SK-N-SH (cell line): Measurements from ENCODE around the gene PDE6D. TPM values are rescaled to one million over a fixed set of nuclear protein-coding genes. Genes with fewer than 3 reads are reported as not detected.
A peak's percentile ranks its signal among the peaks of the same experiment; 100 is the strongest.

Experiments
- CTCF ChIA-PET: fragments of 300-600, 350-600 bp; formaldehyde crosslinking; extraction: SDS; loops from one replicate; lab custom pipeline; 2021; lab: Yijun Ruan, JAX
- POLR2A ChIA-PET: fragments of 350-600 bp; sonication (Branson Sonifier 250); formaldehyde crosslinking; extraction: SDS; loops from one replicate; lab custom pipeline; 2020; ENCODE audit warnings: antibody characterized with exemption, inconsistent platforms; lab: Yijun Ruan, JAX
- DNase-seq: peaks from one replicate; pipeline ENCODE4 v3.0.0; 2012
- H2AFZ ChIP-seq: fragments of 200-600 bp; sonication (generic); 2 replicates; pipeline ENCODE4 v1.8.1; 2016; ENCODE audit warnings: antibody characterized with exemption, mild to moderate bottlenecking, low read depth
- H3F3A ChIP-seq: fragments of 200-600 bp; sonication (generic); replicated peaks from 2 replicates; pipeline ENCODE3; 2016; ENCODE audit warnings: antibody characterized with exemption, mild to moderate bottlenecking; ENCODE audit not compliant: insufficient read depth
- H3K27ac ChIP-seq, 2 experiments: fragments of 200-500 bp in 1 of 2; fragments of 200-600 bp in 1 of 2; sonication (Bioruptor generic) in 1 of 2; sonication (generic), shearing (Covaris generic) in 1 of 2; 2 replicates each; pipeline versions ENCODE4 v1.5.1 to v1.6.1; 2014 to 2016; ENCODE audit warnings: low read depth in 2 of 2, inconsistent platforms in 1 of 2, low read length in 1 of 2, mild to moderate bottlenecking in 1 of 2, mixed read lengths in 1 of 2
- H3K27me3 ChIP-seq: fragments of 200-600 bp; sonication (generic), shearing (Covaris generic); 2 replicates; pipeline ENCODE4 v1.6.1; 2016; ENCODE audit warnings: mixed run types; ENCODE audit not compliant: insufficient read depth
- H3K36me3 ChIP-seq, 2 experiments: fragments of 200-500 bp in 1 of 2; fragments of 200-600 bp in 1 of 2; sonication (Bioruptor generic) in 1 of 2; sonication (generic) in 1 of 2; replicated peaks in 1 of 2; 2 replicates each; pipeline versions ENCODE3 to v1.5.1; 2014 to 2016; ENCODE audit warnings: low read length in 1 of 2, mild to moderate bottlenecking in 1 of 2; ENCODE audit not compliant: insufficient read depth in 2 of 2, control insufficient read depth in 1 of 2
- H3K4me1 ChIP-seq, 2 experiments: fragments of 200-500 bp in 1 of 2; fragments of 200-600 bp in 1 of 2; sonication (Bioruptor generic) in 1 of 2; sonication (generic), shearing (Covaris generic) in 1 of 2; 2 replicates each; pipeline versions ENCODE4 v1.5.1 to v1.6.1; 2014 to 2016; ENCODE audit warnings: low read depth in 1 of 2, low read length in 1 of 2, mixed run types in 1 of 2; ENCODE audit not compliant: insufficient read depth in 2 of 2, control insufficient read depth in 1 of 2
- H3K4me2 ChIP-seq: fragments of 200-600 bp; sonication (generic), shearing (Covaris generic); 2 replicates; pipeline ENCODE4 v1.6.1; 2017; ENCODE audit warnings: mixed run types
- H3K4me3 ChIP-seq, 2 experiments: fragments of 200-500 bp in 1 of 2; fragments of 200-600 bp in 1 of 2; sonication (Bioruptor generic) in 1 of 2; sonication (generic), shearing (Covaris generic) in 1 of 2; 2 replicates each; pipeline versions ENCODE4 v1.5.1 to v1.8.1; 2014 to 2016; ENCODE audit warnings: low read depth in 2 of 2, inconsistent platforms in 1 of 2, low read length in 1 of 2, mild to moderate bottlenecking in 1 of 2, mixed read lengths in 1 of 2, moderate library complexity in 1 of 2
- H3K79me2 ChIP-seq: fragments of 200-600 bp; sonication (generic); 2 replicates; pipeline ENCODE4 v1.8.1; 2017; ENCODE audit warnings: mild to moderate bottlenecking; ENCODE audit not compliant: insufficient read depth
- H3K9ac ChIP-seq: fragments of 200-600 bp; sonication (generic); 2 replicates; pipeline ENCODE4 v1.6.1; 2017; ENCODE audit warnings: mixed run types
- H3K9me2 ChIP-seq: fragments of 200-600 bp; sonication (generic); 2 replicates; pipeline ENCODE4 v1.6.1; 2017; ENCODE audit warnings: mixed run types
- H3K9me3 ChIP-seq: fragments of 200-600 bp; sonication (generic); 2 replicates; pipeline ENCODE4 v1.6.1; 2017; ENCODE audit warnings: mixed run types, mild to moderate bottlenecking, moderate library complexity
- H4K20me1 ChIP-seq: fragments of 200-600 bp; sonication (generic); 2 replicates; pipeline ENCODE4 v1.6.1; 2017; ENCODE audit warnings: mild to moderate bottlenecking, mixed run types; ENCODE audit not compliant: insufficient read depth
- ELF1 ChIP-seq: IDR thresholded peaks from 2 replicates; pipeline ENCODE4 v1.4.0; 2012
- EP300 ChIP-seq, 2 experiments: IDR thresholded peaks; 2 replicates each; pipeline versions ENCODE4 v1.4.0 to v1.6.1; 2012; ENCODE audit warnings: borderline replicate concordance in 1 of 2, low read depth in 1 of 2, low read length in 1 of 2
- EZH2phosphoT487 ChIP-seq: fragments of 200-600 bp; sonication (generic); IDR thresholded peaks from 2 replicates; pipeline ENCODE4 v1.6.1; 2017; ENCODE audit warnings: low read depth, mixed run types, mild to moderate bottlenecking, antibody characterized with exemption, moderate library complexity, borderline replicate concordance
- FOXM1 ChIP-seq: IDR thresholded peaks from 2 replicates; pipeline ENCODE4 v1.4.0; 2012; ENCODE audit warnings: low read depth, mild to moderate bottlenecking
- GATA2 ChIP-seq: sonication (generic); formaldehyde crosslinking; IDR thresholded peaks from 2 replicates; pipeline ENCODE4 v1.5.0; 2020; ENCODE audit warnings: mild to moderate bottlenecking, missing genetic modification reagents
- JUND ChIP-seq: IDR thresholded peaks from 2 replicates; pipeline ENCODE4 v1.4.0; 2012
- MEF2A ChIP-seq: IDR thresholded peaks from 2 replicates; pipeline ENCODE4 v1.4.0; 2012; ENCODE audit warnings: low read depth, borderline replicate concordance
- MXI1 ChIP-seq: IDR thresholded peaks from 2 replicates; pipeline ENCODE4 v1.6.1; 2012; ENCODE audit warnings: mild to moderate bottlenecking, low read depth, low read length, improper control_type of control experiment
- NRF1 ChIP-seq: IDR thresholded peaks from 2 replicates; pipeline ENCODE4 v1.6.1; 2012; ENCODE audit warnings: low read depth, mild to moderate bottlenecking, low read length
- POLR2AphosphoS5 ChIP-seq: IDR thresholded peaks from 2 replicates; pipeline ENCODE4 v1.6.1; 2012; ENCODE audit warnings: low read depth, low read length
- RAD21 ChIP-seq: IDR thresholded peaks from 2 replicates; pipeline ENCODE4 v1.6.1; 2012; ENCODE audit warnings: mild to moderate bottlenecking, low read length
- RFX5 ChIP-seq: IDR thresholded peaks from 2 replicates; pipeline ENCODE4 v1.6.1; 2012; ENCODE audit warnings: mild to moderate bottlenecking, improper control_type of control experiment, low read length
- SIN3A ChIP-seq: IDR thresholded peaks from 2 replicates; pipeline ENCODE4 v1.6.1; 2012; ENCODE audit warnings: low read depth, mild to moderate bottlenecking, low read length, moderate library complexity, borderline replicate concordance
- SMC3 ChIP-seq: IDR thresholded peaks from 2 replicates; pipeline ENCODE4 v1.6.1; 2012; ENCODE audit warnings: low read depth, low read length, improper control_type of control experiment
- TAF1 ChIP-seq: IDR thresholded peaks from 2 replicates; pipeline ENCODE4 v1.6.1; 2012; ENCODE audit warnings: low read depth, mild to moderate bottlenecking, low read length, moderate library complexity, borderline replicate concordance
- TEAD4 ChIP-seq: IDR thresholded peaks from 2 replicates; pipeline ENCODE4 v1.4.0; 2012; ENCODE audit warnings: mild to moderate bottlenecking, borderline replicate concordance; ENCODE audit not compliant: insufficient read depth
- YY1 ChIP-seq: IDR thresholded peaks from 2 replicates; pipeline ENCODE4 v1.4.0; 2012; ENCODE audit warnings: low read depth, mild to moderate bottlenecking
- WGBS: methylation state at CpG from one replicate; pipeline ENCODE4 v1.1.6; 2017; ENCODE audit warnings: low lambda C conversion rate; 5-methylcytosine and 5-hydroxymethylcytosine counted together
- polyA plus RNA-seq, 3 experiments: library from polyadenylated mRNA; depleted of rRNA; stranded (reverse); fragments of >200 nt; gene quantifications; 2 replicates each; pipeline ENCODE4 v1.2.3, GENCODE V29; 2012
- TF ChIP-seq, protein P1 (sequence below): IDR thresholded peaks from 2 replicates; pipeline ENCODE4 v1.6.1; 2012; ENCODE audit warnings: mild to moderate bottlenecking, low read depth, low read length, moderate library complexity
- TF ChIP-seq, protein P2 (sequence below): IDR thresholded peaks from 2 replicates; pipeline ENCODE4 v1.4.0; 2012; ENCODE audit warnings: low read depth, borderline replicate concordance
- TF ChIP-seq, protein P3 (sequence below): fragments of 150-350 bp; IDR thresholded peaks from 2 replicates; pipeline ENCODE4 v1.6.1; 2017; ENCODE audit warnings: antibody characterized with exemption, low read length, low read depth, borderline replicate concordance
- TF ChIP-seq, protein P4 (sequence below): fragments of 200-600 bp; sonication (generic); IDR thresholded peaks from 2 replicates; pipeline ENCODE4 v1.6.1; 2017; ENCODE audit warnings: antibody characterized with exemption, mild to moderate bottlenecking, moderate library complexity
- TF ChIP-seq, protein P5 (sequence below): IDR thresholded peaks from 2 replicates; pipeline ENCODE4 v1.4.0; 2012; ENCODE audit warnings: low read depth
- TF ChIP-seq, protein P6 (sequence below): IDR thresholded peaks from 2 replicates; pipeline ENCODE4 v1.4.0; 2012; ENCODE audit warnings: low read depth, borderline replicate concordance

Gene PDE6D
- polyA plus RNA-seq, 1 of the 3 experiments (the other 2 are of a cell fraction), result 33.9 TPM

DNA sequence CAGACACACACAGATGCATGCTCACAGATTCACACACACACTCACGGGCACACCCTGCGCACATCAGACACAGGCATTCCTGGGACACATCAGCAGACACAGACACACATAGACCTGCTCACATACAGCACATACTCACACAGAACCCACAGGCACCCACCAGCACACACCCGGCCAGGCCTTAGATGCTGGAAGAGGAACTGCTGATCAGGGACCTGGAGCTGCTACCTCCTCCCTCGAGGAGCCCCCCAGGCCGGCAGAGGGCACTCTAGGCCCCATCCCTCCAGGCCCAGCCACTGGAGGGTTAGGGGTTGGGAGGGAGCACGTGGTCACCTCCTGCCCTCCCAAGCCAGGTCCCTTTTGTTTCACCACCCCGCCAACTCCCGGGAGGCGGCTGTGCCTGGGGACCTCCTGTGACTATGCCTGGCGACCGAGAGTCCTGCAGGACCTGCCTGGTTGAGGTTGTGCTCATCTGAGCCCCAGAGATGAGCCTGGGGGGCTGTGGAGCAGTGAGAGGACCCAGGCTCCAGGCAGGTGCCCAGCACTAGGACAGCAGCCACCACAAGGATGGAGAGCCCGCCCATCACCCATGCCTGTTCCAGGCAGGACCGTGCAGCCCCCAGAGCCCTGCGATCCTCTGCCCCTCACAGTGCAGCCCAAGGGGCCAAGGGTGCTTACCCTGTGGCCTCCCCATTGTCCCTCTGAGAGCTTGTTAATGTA, 93.8 kb downstream of the PDE6D start:
- WGBS, result 64% methylated on average over 8 of the region's 14 CpGs
- TF ChIP-seq YY1 (no peak), NRF1 (no peak), GATA2 (CRISPR knock-in tag) (no peak), TEAD4 (no peak), SIN3A (no peak), SMC3 (peak; percentile 41), JUND (no peak), MXI1 (no peak), FOXM1 (no peak), EZH2phosphoT487 (no peak), POLR2AphosphoS5 (no peak), ELF1 (no peak), RAD21 (peak; percentile 46; the same call in 1 of the 2 replicates), MEF2A (no peak), RFX5 (no peak), EP300 (IDR thresholded peaks at IDR 0.05; ENCODE audit: borderline replicate concordance in 1 of 2, low read depth in 1 of 2, low read length in 1 of 2) (no peak), TAF1 (no peak)
- TF ChIP-seq, protein P1, sequence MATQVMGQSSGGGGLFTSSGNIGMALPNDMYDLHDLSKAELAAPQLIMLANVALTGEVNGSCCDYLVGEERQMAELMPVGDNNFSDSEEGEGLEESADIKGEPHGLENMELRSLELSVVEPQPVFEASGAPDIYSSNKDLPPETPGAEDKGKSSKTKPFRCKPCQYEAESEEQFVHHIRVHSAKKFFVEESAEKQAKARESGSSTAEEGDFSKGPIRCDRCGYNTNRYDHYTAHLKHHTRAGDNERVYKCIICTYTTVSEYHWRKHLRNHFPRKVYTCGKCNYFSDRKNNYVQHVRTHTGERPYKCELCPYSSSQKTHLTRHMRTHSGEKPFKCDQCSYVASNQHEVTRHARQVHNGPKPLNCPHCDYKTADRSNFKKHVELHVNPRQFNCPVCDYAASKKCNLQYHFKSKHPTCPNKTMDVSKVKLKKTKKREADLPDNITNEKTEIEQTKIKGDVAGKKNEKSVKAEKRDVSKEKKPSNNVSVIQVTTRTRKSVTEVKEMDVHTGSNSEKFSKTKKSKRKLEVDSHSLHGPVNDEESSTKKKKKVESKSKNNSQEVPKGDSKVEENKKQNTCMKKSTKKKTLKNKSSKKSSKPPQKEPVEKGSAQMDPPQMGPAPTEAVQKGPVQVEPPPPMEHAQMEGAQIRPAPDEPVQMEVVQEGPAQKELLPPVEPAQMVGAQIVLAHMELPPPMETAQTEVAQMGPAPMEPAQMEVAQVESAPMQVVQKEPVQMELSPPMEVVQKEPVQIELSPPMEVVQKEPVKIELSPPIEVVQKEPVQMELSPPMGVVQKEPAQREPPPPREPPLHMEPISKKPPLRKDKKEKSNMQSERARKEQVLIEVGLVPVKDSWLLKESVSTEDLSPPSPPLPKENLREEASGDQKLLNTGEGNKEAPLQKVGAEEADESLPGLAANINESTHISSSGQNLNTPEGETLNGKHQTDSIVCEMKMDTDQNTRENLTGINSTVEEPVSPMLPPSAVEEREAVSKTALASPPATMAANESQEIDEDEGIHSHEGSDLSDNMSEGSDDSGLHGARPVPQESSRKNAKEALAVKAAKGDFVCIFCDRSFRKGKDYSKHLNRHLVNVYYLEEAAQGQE, result no peak
- TF ChIP-seq, protein P2, sequence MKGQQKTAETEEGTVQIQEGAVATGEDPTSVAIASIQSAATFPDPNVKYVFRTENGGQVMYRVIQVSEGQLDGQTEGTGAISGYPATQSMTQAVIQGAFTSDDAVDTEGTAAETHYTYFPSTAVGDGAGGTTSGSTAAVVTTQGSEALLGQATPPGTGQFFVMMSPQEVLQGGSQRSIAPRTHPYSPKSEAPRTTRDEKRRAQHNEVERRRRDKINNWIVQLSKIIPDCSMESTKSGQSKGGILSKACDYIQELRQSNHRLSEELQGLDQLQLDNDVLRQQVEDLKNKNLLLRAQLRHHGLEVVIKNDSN, result peak; percentile 72; the same call in 1 of the 2 replicates
- TF ChIP-seq, protein P3, sequence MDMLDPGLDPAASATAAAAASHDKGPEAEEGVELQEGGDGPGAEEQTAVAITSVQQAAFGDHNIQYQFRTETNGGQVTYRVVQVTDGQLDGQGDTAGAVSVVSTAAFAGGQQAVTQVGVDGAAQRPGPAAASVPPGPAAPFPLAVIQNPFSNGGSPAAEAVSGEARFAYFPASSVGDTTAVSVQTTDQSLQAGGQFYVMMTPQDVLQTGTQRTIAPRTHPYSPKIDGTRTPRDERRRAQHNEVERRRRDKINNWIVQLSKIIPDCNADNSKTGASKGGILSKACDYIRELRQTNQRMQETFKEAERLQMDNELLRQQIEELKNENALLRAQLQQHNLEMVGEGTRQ, result no peak; the same call in 1 of the 2 replicates
- TF ChIP-seq, protein P4, sequence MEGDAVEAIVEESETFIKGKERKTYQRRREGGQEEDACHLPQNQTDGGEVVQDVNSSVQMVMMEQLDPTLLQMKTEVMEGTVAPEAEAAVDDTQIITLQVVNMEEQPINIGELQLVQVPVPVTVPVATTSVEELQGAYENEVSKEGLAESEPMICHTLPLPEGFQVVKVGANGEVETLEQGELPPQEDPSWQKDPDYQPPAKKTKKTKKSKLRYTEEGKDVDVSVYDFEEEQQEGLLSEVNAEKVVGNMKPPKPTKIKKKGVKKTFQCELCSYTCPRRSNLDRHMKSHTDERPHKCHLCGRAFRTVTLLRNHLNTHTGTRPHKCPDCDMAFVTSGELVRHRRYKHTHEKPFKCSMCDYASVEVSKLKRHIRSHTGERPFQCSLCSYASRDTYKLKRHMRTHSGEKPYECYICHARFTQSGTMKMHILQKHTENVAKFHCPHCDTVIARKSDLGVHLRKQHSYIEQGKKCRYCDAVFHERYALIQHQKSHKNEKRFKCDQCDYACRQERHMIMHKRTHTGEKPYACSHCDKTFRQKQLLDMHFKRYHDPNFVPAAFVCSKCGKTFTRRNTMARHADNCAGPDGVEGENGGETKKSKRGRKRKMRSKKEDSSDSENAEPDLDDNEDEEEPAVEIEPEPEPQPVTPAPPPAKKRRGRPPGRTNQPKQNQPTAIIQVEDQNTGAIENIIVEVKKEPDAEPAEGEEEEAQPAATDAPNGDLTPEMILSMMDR, result peak; percentile 59
- TF ChIP-seq, protein P5, sequence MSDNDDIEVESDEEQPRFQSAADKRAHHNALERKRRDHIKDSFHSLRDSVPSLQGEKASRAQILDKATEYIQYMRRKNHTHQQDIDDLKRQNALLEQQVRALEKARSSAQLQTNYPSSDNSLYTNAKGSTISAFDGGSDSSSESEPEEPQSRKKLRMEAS, result peak; percentile 82
- TF ChIP-seq, protein P6, sequence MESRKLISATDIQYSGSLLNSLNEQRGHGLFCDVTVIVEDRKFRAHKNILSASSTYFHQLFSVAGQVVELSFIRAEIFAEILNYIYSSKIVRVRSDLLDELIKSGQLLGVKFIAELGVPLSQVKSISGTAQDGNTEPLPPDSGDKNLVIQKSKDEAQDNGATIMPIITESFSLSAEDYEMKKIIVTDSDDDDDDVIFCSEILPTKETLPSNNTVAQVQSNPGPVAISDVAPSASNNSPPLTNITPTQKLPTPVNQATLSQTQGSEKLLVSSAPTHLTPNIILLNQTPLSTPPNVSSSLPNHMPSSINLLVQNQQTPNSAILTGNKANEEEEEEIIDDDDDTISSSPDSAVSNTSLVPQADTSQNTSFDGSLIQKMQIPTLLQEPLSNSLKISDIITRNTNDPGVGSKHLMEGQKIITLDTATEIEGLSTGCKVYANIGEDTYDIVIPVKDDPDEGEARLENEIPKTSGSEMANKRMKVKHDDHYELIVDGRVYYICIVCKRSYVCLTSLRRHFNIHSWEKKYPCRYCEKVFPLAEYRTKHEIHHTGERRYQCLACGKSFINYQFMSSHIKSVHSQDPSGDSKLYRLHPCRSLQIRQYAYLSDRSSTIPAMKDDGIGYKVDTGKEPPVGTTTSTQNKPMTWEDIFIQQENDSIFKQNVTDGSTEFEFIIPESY, result no peak

More for the DNA sequence above, 93.8 kb downstream of the PDE6D start:
- Histone ChIP-seq H3F3A (no peaks in the 10 kb centered on the region), H3K36me3 (no peaks in the 10 kb centered on the region), H3K79me2 (no peaks in the 10 kb centered on the region), H2AFZ (peak overlapping the region; percentile 11; the same call in 1 of the 2 replicates), H3K4me3 (no peak overlapping the region), H3K9me3 (no peaks in the 10 kb centered on the region), H3K27me3 (no peaks in the 10 kb centered on the region), H3K9ac (no peak overlapping the region), H3K4me2 (no peak overlapping the region), H3K9me2 (no peaks in the 10 kb centered on the region), H4K20me1 (no peaks in the 10 kb centered on the region), H3K27ac (peak overlapping the region in 1 of 2 experiments; percentile 3; a peak in 1 of 4 replicates), H3K4me1 (peaks cover 0 to 15% of the 10 kb centered on the region in 2 experiments; a peak in 1 of 4 replicates)
- POLR2A ChIA-PET, result interaction anchor here (0.7 to 1.7 kb wide), 3 partner anchors 21 to 157 kb away, joined by 3 to 11 read pairs (median 3); partner anchors contain the start of genes NMUR1 and PTMA
- DNase-seq, result peak; percentile 89
- CTCF ChIA-PET, result interaction anchor here (1.2 to 29.4 kb wide), 3 partner anchors 10 to 75 kb away, joined by 3 to 1218 read pairs (median 10); partner anchors contain the start of gene PTMA
